ENCODE results near the gene RYR2. TPM values are rescaled to one million over a fixed set of nuclear protein-coding genes. Genes with fewer than 3 reads are reported as not detected.

The RYR2 gene
- polyA plus RNA-seq, 1 of the 3 experiments (the other 2 are of a cell fraction), result under 0.01 TPM

- ChIA-PET CTCF (interaction anchor here (0.9 kb wide), 1 partner anchor 144 kb away, joined by 3 read pairs; no protein-coding TSS in a partner anchor), POLR2A (no interaction called here)
- no peak overlapping the region for H3K9ac ChIP-seq
- H3K36me3 ChIP-seq (replicated peaks in 1 of 2; ENCODE audit: control insufficient read depth in 1 of 2, insufficient read depth in 2 of 2, low read length in 1 of 2), result no peaks in the 10 kb centered on the region
- H3K4me1 ChIP-seq (ENCODE audit: control insufficient read depth in 1 of 2, insufficient read depth in 2 of 2, low read depth in 1 of 2, low read length in 1 of 2), result no peaks in the 10 kb centered on the region; a peak in 1 of 4 replicates
- no peaks in the 10 kb centered on the region for H3F3A ChIP-seq (replicated peaks; ENCODE audit: insufficient read depth)
- no peak for TF ChIP-seq NFIC (IDR thresholded peaks at IDR 0.05; ENCODE audit: borderline replicate concordance)
- TF ChIP-seq ZBTB33 (IDR thresholded peaks at IDR 0.05; ENCODE audit: borderline replicate concordance, low read depth), result no peak
- no peak for TF ChIP-seq FOSL2 (IDR thresholded peaks at IDR 0.05; ENCODE audit: borderline replicate concordance, low read depth)
- no peak for TF ChIP-seq RAD21 (IDR thresholded peaks at IDR 0.05; ENCODE audit: low read length)
- TF ChIP-seq CHD2 (IDR thresholded peaks at IDR 0.05; ENCODE audit: low read length, partially characterized antibody), result no peak
- no peak for TF ChIP-seq MXI1 (IDR thresholded peaks at IDR 0.05; ENCODE audit: low read depth, low read length)
- TF ChIP-seq POLR2AphosphoS5 (IDR thresholded peaks at IDR 0.05; ENCODE audit: low read depth, low read length), result no peak
- no peak for TF ChIP-seq FOXM1 (IDR thresholded peaks at IDR 0.05; ENCODE audit: low read depth)
- no peak overlapping the region for H3K4me3 ChIP-seq (ENCODE audit: low read depth in 2 of 2, low read length in 1 of 2)
- H2AFZ ChIP-seq (ENCODE audit: low read depth), result no peak overlapping the region
- no peaks in the 10 kb centered on the region for H4K20me1 ChIP-seq (ENCODE audit: insufficient read depth)
- 50% methylated on average over 5 of the region's 5 CpGs for WGBS (ENCODE audit: low lambda C conversion rate)
- H3K27me3 ChIP-seq (ENCODE audit: insufficient read depth), result no peaks in the 10 kb centered on the region
- no peaks in the 10 kb centered on the region for H3K9me3 ChIP-seq
- no peak overlapping the region for H3K27ac ChIP-seq (ENCODE audit: low read depth in 2 of 2, low read length in 1 of 2)
- H3K79me2 ChIP-seq (ENCODE audit: insufficient read depth), result no peaks in the 10 kb centered on the region
- DNase-seq, result no peak
- no peaks in the 10 kb centered on the region for H3K9me2 ChIP-seq
- no peak overlapping the region for H3K4me2 ChIP-seq
These were observed 29.6 kb upstream of the RYR2 start for GRCh38 chr1:237012361-237012760.

DNA sequence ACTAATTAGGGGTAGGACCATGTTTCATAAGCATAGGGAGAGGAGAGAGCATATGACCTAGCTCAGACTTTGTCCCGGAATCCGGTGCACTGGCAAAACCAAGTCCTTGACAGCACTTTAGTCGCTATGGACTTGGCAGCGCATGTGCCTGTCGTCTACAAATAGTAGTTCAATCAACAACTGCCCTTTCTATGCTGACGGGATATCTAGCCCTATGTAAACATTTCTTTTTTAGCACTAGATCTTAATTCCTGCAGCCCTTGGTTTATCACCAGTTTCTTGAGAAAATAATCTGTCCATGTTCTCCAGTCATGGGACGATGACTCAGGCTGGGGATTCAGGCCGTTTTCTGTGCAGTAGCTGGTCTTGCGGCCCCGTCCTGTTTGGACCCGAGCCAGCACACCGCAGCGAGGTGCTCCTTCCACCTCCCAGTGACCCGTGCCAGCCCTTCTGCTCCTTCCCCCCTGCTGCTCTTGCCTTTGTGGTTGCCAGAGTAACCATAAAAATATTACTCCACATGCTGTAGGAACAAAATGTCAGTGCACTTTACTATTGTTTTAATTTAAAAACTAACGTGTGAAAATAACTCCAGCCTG is 29.1 kb upstream of the RYR2 start:
- Histone ChIP-seq H3K9ac (no peak overlapping the region), H3K9me3 (no peaks in the 10 kb centered on the region), H2AFZ (ENCODE audit: low read depth) (no peak overlapping the region), H3K79me2 (ENCODE audit: insufficient read depth) (no peaks in the 10 kb centered on the region), H3K36me3 (replicated peaks in 1 of 2; ENCODE audit: control insufficient read depth in 1 of 2, insufficient read depth in 2 of 2, low read length in 1 of 2) (no peaks in the 10 kb centered on the region), H3K9me2 (no peaks in the 10 kb centered on the region), H3K27ac (ENCODE audit: low read depth in 2 of 2, low read length in 1 of 2) (no peak overlapping the region), H3K27me3 (ENCODE audit: insufficient read depth) (no peaks in the 10 kb centered on the region), H3K4me2 (no peak overlapping the region), H3K4me3 (ENCODE audit: low read depth in 2 of 2, low read length in 1 of 2) (no peak overlapping the region), H3K4me1 (ENCODE audit: control insufficient read depth in 1 of 2, insufficient read depth in 2 of 2, low read depth in 1 of 2, low read length in 1 of 2) (no peaks in the 10 kb centered on the region; a peak in 1 of 4 replicates), H3F3A (replicated peaks; ENCODE audit: insufficient read depth) (no peaks in the 10 kb centered on the region), H4K20me1 (ENCODE audit: insufficient read depth) (no peaks in the 10 kb centered on the region)
- no peak for TF ChIP-seq TCF12 (IDR thresholded peaks at IDR 0.05)
- no peak for TF ChIP-seq CHD2 (IDR thresholded peaks at IDR 0.05; ENCODE audit: low read length, partially characterized antibody)
- no peak for TF ChIP-seq RAD21 (IDR thresholded peaks at IDR 0.05; ENCODE audit: low read length)
- TF ChIP-seq PBX3 (IDR thresholded peaks at IDR 0.05), result no peak
- no peak for TF ChIP-seq POLR2AphosphoS5 (IDR thresholded peaks at IDR 0.05; ENCODE audit: low read depth, low read length)
- TF ChIP-seq YY1 (IDR thresholded peaks at IDR 0.05; ENCODE audit: low read depth), result no peak
- no peak for TF ChIP-seq MEF2A (IDR thresholded peaks at IDR 0.05; ENCODE audit: borderline replicate concordance, low read depth)
- no peak for TF ChIP-seq MXI1 (IDR thresholded peaks at IDR 0.05; ENCODE audit: low read depth, low read length)
- no peak for TF ChIP-seq TEAD4 (IDR thresholded peaks at IDR 0.05; ENCODE audit: borderline replicate concordance, insufficient read depth)
- no peak for TF ChIP-seq TAF1 (IDR thresholded peaks at IDR 0.05; ENCODE audit: borderline replicate concordance, low read depth, low read length)
- no peak for TF ChIP-seq RFX5 (IDR thresholded peaks at IDR 0.05; ENCODE audit: low read length)
- TF ChIP-seq FOSL2 (IDR thresholded peaks at IDR 0.05; ENCODE audit: borderline replicate concordance, low read depth), result no peak
- TF ChIP-seq JUND (IDR thresholded peaks at IDR 0.05), result no peak
- TF ChIP-seq SIN3A (IDR thresholded peaks at IDR 0.05; ENCODE audit: borderline replicate concordance, low read depth, low read length), result no peak
- DNase-seq, result peak; percentile 28
- ChIA-PET POLR2A (no interaction called here), CTCF (no interaction called here)
- WGBS (ENCODE audit: low lambda C conversion rate), result 30% methylated on average over 15 of the region's 15 CpGs

Measured in SK-N-SH (cell line).